Epithelial cell of proximal tubule (primary cell): Measurements from ENCODE around the gene C16orf46. TPM values are rescaled to one million over a fixed set of nuclear protein-coding genes. Genes with fewer than 3 reads are reported as not detected.

ENCODE experiments used
- DNase-seq: peaks from one replicate; pipeline ENCODE4 v3.0.0-alpha.2; 2011; ENCODE audit warnings: low read depth
- H3K4me3 ChIP-seq: 2 replicates; pipeline ENCODE4 v1.5.1; 2011; ENCODE audit warnings: low read depth, mild to moderate bottlenecking, low read length
- CTCF ChIP-seq: conservative IDR thresholded peaks from 2 replicates; pipeline ENCODE4 v1.5.1; 2012; ENCODE audit warnings: low read depth, mild to moderate bottlenecking, low read length
- total RNA-seq: library from RNA; depleted of rRNA; stranded (reverse); fragments of >200 nt; gene quantifications from 2 replicates; pipeline ENCODE4 v1.2.3, GENCODE V29; 2015

Gene C16orf46
- total RNA-seq, 1 donor from 2014 or later: 0.35 TPM

- H3K4me3 ChIP-seq: no peak overlapping the region
- DNase-seq: no peak
- no peak for TF ChIP-seq CTCF
Measured at GRCh38 chr16:81018496-81018895, 58.5 kb downstream of the C16orf46 start.

GRCh38 chr16:81014672-81015071 lies 62.4 kb downstream of the C16orf46 start:
- no peak overlapping the region for H3K4me3 ChIP-seq
- no peak for TF ChIP-seq CTCF
- no peak for DNase-seq

- no peak for TF ChIP-seq CTCF
- H3K4me3 ChIP-seq: no peak overlapping the region
- DNase-seq: no peak
Measured at GRCh38 chr16:81012974-81013373, 64.1 kb downstream of the C16orf46 start.

Other genes starting within 250 kb of the C16orf46 start
- 96.3 and 114 TPM in 2 replicates for gene CMC2, start 70.4 kb downstream of the C16orf46 start, total RNA-seq
- 49.2 and 91.8 TPM in 2 replicates for gene CENPN, start 70.0 kb downstream of the C16orf46 start, total RNA-seq
- gene ATMIN, start 41.4 kb downstream of the C16orf46 start, total RNA-seq: 21.2 and 30.5 TPM in 2 replicates
- 38.7 and 49.1 TPM in 2 replicates for gene GCSH, start 19.2 kb upstream of the C16orf46 start, total RNA-seq
- 0.58 and 2.7 TPM in 2 replicates for gene BCO1, start 161.5 kb upstream of the C16orf46 start, total RNA-seq
- gene GAN, start 237.7 kb upstream of the C16orf46 start, total RNA-seq: 4.3 and 5.6 TPM in 2 replicates